NCI-H2029 treated with DMSO at 0.1 percent for 48 hours (cell line): ENCODE data around the gene GPX4.
A peak's percentile ranks its signal among the peaks of the same experiment; 100 is the strongest.

Experiments used
- DNase-seq: peaks from one replicate; lab custom pipeline; 2025; lab: John Stamatoyannopoulos, UW

The GPX4 gene

GRCh38 chr19:1084024-1084868 is 19.5 kb upstream of the GPX4 start:
- no peak for DNase-seq

GRCh38 chr19:1085053-1085658 is 18.6 kb upstream of the GPX4 start:
- no peak for DNase-seq

DNA sequence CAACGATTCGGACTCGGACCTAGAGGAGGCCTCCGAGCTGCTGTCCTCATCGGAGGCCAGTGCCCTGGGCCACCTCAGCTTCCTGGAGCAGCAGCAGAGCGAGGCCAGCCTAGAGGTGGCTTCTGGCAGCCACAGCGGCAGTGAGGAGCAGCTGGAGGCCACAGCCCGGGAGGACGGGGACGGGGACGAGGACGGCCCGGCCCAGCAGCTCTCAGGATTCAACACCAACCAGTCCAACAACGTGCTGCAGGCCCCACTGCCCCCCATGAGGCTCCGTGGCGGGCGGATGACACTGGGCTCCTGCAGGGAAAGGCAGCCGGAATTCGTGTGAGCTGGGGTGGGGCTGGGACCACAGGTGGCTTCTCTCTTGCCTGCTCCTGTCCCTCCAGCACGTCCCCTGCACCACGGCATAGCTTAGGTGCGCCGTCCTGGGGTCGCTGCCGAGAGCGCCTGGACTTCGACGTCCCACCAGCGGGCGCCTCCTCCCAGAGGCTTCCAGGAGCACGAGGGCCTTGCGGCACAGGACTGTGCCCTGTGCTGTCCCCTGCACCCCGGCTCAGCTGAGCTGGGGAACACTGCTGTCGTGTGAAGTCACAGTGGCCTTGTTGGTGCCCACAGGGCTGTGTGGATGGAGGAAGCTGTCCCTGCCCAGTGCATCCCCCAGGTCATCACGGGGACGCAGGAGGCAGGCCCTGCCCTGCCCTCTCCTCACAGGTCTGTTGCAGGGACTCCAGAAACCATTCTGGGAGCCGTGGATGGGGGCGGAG is 17.9 kb upstream of the GPX4 start:
- DNase-seq = no peak

DNA sequence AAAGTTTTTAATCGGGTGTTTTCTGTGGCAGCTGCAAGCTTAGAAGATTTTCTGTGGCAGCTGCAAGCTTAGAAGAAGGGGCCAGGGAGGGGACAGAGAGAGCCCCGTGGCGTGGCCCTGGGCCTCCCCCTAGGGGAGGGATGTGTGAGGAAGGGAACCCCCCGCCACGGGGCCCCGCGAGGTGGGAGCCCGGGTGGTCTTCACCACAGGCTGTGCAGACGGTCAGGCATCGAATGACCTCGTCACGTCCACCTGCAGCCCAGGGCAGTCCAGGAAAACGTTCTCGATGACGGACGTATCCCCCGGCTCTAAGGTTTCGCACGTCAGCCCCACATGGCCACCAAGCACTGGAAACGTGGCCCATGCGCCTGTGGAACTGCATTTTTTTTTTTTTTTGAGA is 17.2 kb upstream of the GPX4 start:
- DNase-seq = no peak

GRCh38 chr19:1087813-1088415 is 15.9 kb upstream of the GPX4 start:
- DNase-seq = no peak

GRCh38 chr19:1088416-1089010 is 15.3 kb upstream of the GPX4 start:
- no peak for DNase-seq

GRCh38 chr19:1089126-1089771 is 14.5 kb upstream of the GPX4 start:
- DNase-seq = no peak

DNA sequence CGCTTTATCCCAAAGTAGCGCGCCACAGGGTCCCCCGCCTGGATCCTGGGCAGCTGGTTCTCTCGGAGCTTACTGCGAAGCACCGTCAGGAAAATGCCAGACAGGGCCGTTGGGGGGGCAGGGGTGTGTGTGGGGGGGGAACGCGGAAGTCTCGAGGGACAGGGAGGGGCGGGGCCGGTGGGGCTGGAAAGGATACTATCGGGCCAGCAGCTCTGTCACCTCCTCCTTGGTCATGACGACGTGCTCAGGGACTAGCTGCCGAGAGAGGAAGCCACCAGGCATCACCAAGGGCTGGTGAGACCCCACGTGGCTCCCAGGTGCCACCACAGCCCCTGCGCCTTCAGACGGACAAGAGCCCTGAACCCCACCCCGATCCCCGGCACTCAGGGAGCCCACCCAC is 13.9 kb upstream of the GPX4 start:
- DNase-seq = no peak

DNA sequence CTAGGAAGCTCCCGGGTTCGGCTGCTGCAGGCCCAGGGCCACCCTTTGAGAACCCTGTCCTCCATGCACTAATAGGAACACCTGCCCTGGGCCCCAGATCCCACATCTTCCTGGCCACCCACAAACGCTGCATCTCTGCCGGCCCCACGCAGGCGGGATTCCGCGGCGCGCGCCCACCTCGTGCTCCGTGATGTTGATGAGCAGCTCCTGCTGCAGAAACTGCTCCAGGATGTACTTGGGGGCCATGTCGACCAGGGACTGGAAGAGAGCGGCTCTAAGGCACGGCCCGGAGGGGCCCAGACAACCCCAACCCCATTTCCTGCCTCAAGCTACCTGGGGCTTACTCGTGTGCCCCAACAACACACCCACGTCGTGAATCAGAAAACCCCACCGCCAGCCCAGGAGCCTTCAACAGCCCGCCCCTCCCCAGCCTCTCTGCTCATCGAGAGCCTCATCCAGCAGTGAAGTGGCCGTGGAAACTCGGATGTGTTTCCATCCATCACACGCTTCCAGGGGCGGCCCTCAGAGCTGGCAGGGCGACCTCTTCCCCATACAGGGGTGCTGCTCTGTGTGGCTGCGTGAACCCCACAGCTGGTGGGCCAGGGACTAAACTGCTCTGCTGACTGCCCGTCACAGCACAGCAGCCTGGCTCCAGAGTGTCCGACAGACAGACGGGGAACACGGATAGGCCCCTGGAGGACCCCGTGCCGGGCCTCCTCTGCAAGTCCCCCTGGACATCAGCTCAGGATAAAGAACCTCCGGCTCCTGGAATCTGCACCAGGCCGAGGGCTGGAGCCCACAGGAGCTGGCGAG is 12.9 kb upstream of the GPX4 start:
- DNase-seq = no peak

DNA sequence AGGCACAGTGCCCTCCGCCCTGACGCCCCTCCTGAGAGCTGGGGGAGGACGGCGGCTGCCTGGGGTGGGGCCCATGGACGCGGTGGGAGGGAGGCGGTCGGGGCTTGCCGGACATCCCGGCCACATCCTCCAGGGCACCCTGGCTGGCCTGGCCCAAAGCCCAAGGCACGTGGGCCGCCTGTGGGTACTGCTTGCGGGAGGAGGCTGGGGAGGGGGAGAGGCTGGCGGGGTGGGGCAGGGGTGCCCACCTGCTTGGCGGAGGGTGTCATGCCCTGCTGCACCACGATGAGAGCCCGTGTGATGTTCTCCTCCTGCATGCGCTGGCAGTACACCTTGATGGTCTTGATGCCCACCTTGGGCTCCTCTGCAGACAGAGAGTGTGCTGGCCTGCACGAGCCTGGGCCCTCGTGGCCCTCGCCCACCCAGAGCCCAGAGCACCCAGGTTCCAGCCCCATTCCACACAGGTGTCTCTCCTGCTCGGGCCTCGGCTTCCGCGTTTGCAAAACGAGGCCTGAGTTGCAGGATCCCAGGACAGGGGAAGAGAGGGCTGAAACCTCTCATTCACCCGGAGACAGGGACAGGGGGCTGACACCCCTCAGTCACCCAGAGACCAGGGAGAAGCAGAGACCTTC is 12.1 kb upstream of the GPX4 start:
- DNase-seq = no peak

DNA sequence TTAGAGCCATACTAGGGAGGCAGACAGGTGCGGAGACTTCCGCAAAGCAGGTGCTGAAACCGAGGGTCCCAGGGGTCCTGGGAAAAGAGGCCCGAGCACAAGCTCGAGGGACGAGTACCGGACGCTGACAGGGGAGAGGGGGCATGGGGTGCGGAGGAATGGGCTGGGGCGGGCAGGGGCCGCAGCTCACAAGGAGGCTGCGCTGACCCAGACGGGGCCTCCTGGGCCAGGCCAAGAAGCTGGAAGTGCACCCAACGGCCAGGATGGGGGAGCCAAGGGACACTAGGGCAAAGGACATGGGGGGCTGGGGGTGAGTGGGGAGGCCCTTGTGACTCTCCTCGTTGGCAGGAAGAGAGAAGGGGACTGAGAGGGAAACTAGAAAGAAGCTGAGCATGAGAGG is 10.5 kb upstream of the GPX4 start:
- no peak for DNase-seq

- no peak for DNase-seq
Observed at GRCh38 chr19:1093811-1094553, 9.8 kb upstream of the GPX4 start.

GRCh38 chr19:1094655-1094977 is 9.2 kb upstream of the GPX4 start:
- no peak for DNase-seq

DNA sequence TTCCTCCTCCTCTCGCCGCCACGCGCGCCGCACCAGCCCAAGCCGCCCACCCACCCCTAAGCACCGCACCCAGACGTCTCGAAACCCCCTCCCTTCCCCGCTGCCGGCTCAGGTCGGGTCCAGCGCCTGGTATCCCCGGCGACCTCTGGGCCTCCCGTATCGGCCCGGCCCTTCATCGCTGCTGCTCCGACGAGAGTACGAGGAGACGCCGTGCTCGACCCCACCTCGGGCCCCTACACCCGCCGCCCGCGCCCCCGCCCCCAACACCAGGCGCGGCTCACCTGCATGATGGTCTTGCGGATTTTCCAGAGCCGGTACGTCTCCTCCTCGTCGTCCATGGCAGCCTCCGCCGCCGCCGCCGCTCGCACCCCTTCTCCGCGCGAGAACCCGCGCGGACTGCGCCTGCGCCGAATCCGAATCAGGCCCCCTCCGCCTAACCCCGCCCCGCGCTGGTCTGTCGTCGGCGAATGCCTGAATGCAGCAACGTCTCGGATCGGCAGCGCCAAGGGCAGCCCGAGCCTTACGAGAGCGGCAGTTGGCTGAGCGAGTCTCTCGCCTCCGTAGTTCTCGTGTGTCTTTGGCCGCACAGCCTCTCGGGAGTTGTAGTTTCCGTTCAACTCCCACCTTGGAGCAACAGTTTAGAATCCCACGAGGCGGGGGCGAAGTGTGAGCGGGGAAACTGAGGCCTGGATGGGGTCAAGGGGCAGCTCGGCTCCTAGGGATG is 8.7 kb upstream of the GPX4 start, which contains the start of gene POLR2E:
Gene POLR2E, minus strand, starts transcription at position 398 of the 724 bp plus-strand sequence. Its CDS starts 60 bp downstream, at position 338.
- peak; percentile 91 for DNase-seq

- DNase-seq = peak; percentile 53
Observed at GRCh38 chr19:1097810-1098176, 6.0 kb upstream of the GPX4 start.

DNA sequence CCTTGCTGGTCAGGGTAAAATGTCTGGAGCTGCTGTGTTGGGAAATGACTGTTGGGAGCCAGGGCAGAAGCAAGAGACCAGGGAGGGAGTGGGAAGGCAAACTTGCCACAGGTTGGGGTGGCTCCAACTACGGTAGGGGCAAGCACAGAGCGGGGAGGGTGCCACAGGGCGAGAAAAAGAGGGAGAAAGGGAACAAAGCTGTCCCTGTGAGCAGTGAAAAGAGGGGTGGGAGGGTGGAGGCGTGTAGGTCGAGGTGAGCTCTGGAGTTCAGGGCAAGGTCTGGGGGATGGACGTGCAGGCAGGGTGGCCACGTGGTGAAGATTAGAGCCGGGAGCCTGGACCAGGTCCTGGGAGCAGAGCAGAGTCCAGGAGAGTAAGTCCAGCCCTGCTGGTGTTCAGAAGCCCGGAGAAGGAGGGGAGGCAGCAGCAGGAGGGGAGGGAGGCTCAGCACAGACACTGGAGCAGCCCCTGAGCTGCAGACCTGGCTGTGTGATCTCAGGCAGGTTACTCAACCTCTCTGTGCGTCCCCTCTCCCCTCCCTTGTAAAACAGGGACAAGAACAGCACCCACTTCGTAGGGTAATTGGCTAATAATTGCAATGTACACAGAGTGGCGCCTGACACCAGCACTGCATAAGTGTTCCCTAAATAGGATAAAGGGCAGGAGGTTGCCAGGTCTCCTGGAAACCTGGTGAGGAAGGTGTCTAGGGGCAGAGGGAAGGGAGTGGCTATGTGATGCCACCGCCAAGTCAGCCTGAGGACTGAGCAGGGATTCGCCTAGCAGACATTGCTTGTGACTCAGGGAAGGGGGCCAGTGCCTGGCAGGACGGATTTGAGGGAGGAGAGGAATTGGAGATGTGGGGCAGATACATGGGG is 5.4 kb upstream of the GPX4 start:
- peak; percentile 70 for DNase-seq

DNA sequence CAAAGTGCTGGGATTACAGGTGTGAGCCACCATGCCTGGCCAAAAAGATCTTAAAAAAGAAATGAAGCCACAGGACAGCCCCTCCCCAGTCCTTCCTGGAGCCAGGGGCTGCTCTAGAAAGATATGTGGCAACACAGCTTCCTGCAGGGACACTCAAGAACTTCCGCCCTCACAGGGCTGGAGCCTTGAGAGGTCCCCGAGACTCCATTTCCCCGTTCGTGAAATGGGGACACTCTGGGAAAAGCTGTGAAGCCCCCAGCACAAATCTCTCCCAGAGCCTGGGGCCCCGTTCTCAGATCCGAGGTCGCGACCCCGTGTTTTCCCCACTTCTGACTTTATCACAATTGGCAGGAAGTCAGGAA is 2.5 kb upstream of the GPX4 start:
- no peak for DNase-seq
